Mesenchymal stem cell (in vitro differentiated cells and primary cell): ENCODE measurements around the gene KCNT1.

ENCODE experiments used
- DNase-seq: peaks from one replicate; pipeline ENCODE4 v3.0.0-alpha.2; 2013
- H2AFZ ChIP-seq: one replicate; pipeline ENCODE4 v1.6.1; 2013; ENCODE audit warnings: low read depth, mild to moderate bottlenecking, control low read depth, inconsistent platforms, low read length, moderate library complexity
- H2AK5ac ChIP-seq: 2 replicates; pipeline ENCODE4 v1.6.1; 2013; ENCODE audit warnings: low read length, moderate library complexity, mild to moderate bottlenecking, inconsistent platforms; ENCODE audit not compliant: severe bottlenecking
- H2BK120ac ChIP-seq: one replicate; pipeline ENCODE4 v1.6.1; 2013; ENCODE audit warnings: low read depth, mild to moderate bottlenecking, inconsistent platforms, low read length, moderate library complexity
- H2BK12ac ChIP-seq, 2 experiments: one replicate each; pipeline ENCODE4 v1.6.1; 2013; ENCODE audit warnings: inconsistent platforms in 2 of 2, low read length in 2 of 2, mild to moderate bottlenecking in 2 of 2, moderate library complexity in 2 of 2, control low read depth in 1 of 2
- H2BK15ac ChIP-seq: one replicate; pipeline ENCODE4 v1.6.1; 2013; ENCODE audit warnings: mild to moderate bottlenecking, low read depth, inconsistent platforms; ENCODE audit not compliant: poor library complexity, severe bottlenecking
- H2BK5ac ChIP-seq: 2 replicates; pipeline ENCODE4 v1.6.1; 2013; ENCODE audit warnings: low read depth, mild to moderate bottlenecking, low read length, control low read depth, inconsistent platforms; ENCODE audit not compliant: poor library complexity, severe bottlenecking
- H3K14ac ChIP-seq, 2 experiments: one replicate each; pipeline ENCODE4 v1.6.1; 2013; ENCODE audit warnings: inconsistent platforms in 2 of 2, low read length in 2 of 2, control low read depth in 1 of 2, mild to moderate bottlenecking in 1 of 2, moderate library complexity in 1 of 2
- H3K18ac ChIP-seq, 2 experiments: one replicate each; pipeline ENCODE4 v1.6.1; 2013; ENCODE audit warnings: inconsistent platforms in 2 of 2, low read length in 2 of 2, control low read depth in 1 of 2, low read depth in 1 of 2, mild to moderate bottlenecking in 1 of 2
- H3K23ac ChIP-seq, 2 experiments: one replicate each; pipeline ENCODE4 v1.6.1; 2013; ENCODE audit warnings: inconsistent platforms in 2 of 2, low read length in 2 of 2, mild to moderate bottlenecking in 2 of 2, moderate library complexity in 2 of 2, control low read depth in 1 of 2
- H3K27ac ChIP-seq: 2 replicates; pipeline ENCODE4 v1.5.1; 2013; ENCODE audit warnings: mild to moderate bottlenecking, moderate library complexity, low read length, control low read depth, inconsistent platforms; ENCODE audit not compliant: poor library complexity, severe bottlenecking
- H3K27me3 ChIP-seq, 2 experiments: 2 replicates each; pipeline versions ENCODE4 v1.6.1 to v1.7.0; 2013; ENCODE audit warnings: low read length in 2 of 2, mild to moderate bottlenecking in 2 of 2, moderate library complexity in 2 of 2, control low read depth in 1 of 2, inconsistent platforms in 1 of 2; ENCODE audit not compliant: control insufficient read depth in 1 of 2, insufficient read depth in 1 of 2
- H3K36me3 ChIP-seq, 2 experiments: 2 replicates each; pipeline versions ENCODE4 v1.6.1 to v1.7.0; 2013; ENCODE audit warnings: low read length in 2 of 2, control low read depth in 1 of 2, inconsistent platforms in 1 of 2, low read depth in 1 of 2, mild to moderate bottlenecking in 1 of 2; ENCODE audit not compliant: insufficient read depth in 2 of 2, control insufficient read depth in 1 of 2
- H3K4ac ChIP-seq, 2 experiments: one replicate each; pipeline ENCODE4 v1.6.1; 2013; ENCODE audit warnings: inconsistent platforms in 2 of 2, low read length in 2 of 2, mild to moderate bottlenecking in 2 of 2, moderate library complexity in 2 of 2, control low read depth in 1 of 2, low read depth in 1 of 2
- H3K4me1 ChIP-seq: 2 replicates; pipeline ENCODE4 v1.6.1; 2013; ENCODE audit warnings: low read depth, low read length, control low read depth; ENCODE audit not compliant: control insufficient read depth, insufficient read depth
- H3K4me2 ChIP-seq: 2 replicates; pipeline ENCODE4 v1.6.1; 2013; ENCODE audit warnings: low read length, mild to moderate bottlenecking, inconsistent platforms; ENCODE audit not compliant: poor library complexity, severe bottlenecking
- H3K4me3 ChIP-seq, 2 experiments: 2 replicates each; pipeline versions ENCODE4 v1.5.1 to v1.7.0; 2013; ENCODE audit warnings: low read length in 2 of 2, mild to moderate bottlenecking in 2 of 2, control low read depth in 1 of 2, low read depth in 1 of 2; ENCODE audit not compliant: insufficient read depth in 1 of 2
- H3K79me1 ChIP-seq: replicated peaks from 2 replicates; pipeline ENCODE4 v1.6.1; 2013; ENCODE audit warnings: mild to moderate bottlenecking, control low read depth, low read length, inconsistent platforms; ENCODE audit not compliant: poor library complexity, severe bottlenecking
- H3K9ac ChIP-seq: 2 replicates; pipeline ENCODE4 v1.7.0; 2013; ENCODE audit warnings: mild to moderate bottlenecking, low read length, moderate library complexity
- H3K9me3 ChIP-seq: 2 replicates; pipeline ENCODE4 v1.7.0; 2013; ENCODE audit warnings: mild to moderate bottlenecking, low read length; ENCODE audit not compliant: control insufficient read depth
- H4K8ac ChIP-seq: one replicate; pipeline ENCODE4 v1.6.1; 2013; ENCODE audit warnings: inconsistent platforms, mild to moderate bottlenecking, low read length, moderate library complexity
- H4K91ac ChIP-seq: one replicate; pipeline ENCODE4 v1.6.1; 2013; ENCODE audit warnings: mild to moderate bottlenecking, low read length, inconsistent platforms
- WGBS: methylation state at CpG from one replicate; pipeline ENCODE4 v1.1.7; 2013; ENCODE audit warnings: mixed read lengths; 5-methylcytosine and 5-hydroxymethylcytosine counted together

KCNT1 gene

DNA sequence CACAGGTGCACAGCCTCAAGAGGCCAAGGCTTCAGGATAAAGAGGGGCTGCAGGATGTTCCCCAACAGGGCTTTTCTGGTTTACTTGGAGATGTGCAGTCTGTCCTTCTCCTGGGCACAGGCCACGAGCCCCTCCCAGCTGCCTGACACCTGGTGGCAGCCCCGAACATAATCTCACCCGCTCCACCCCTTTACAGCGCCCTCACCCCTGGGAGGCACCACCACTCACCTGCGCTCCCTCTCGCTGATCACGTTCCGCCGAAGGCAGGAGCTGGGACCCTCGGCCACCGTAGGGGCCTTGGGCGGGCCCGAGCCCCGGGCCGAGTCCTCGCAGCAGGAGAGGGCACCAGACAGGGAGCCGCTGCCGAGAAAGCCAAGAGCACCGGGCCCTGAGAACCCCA is 3.2 kb upstream of the KCNT1 start:
- Histone ChIP-seq H4K8ac (no peak overlapping the region), H3K36me3 (no peaks in the 10 kb centered on the region), H2BK15ac (no peak overlapping the region), H3K27me3 (peaks cover 15 to 31% of the 10 kb centered on the region in 2 experiments), H3K79me1 (no peaks in the 10 kb centered on the region), H3K14ac (no peak overlapping the region), H2BK5ac (no peak overlapping the region), H2AK5ac (no peak overlapping the region), H3K4me2 (no peak overlapping the region), H3K23ac (no peak overlapping the region), H3K9ac (no peak overlapping the region), H3K4me3 (no peak overlapping the region), H2BK120ac (no peak overlapping the region), H2AFZ (no peak overlapping the region), H4K91ac (no peak overlapping the region), H3K4me1 (peaks cover 9% of the 10 kb centered on the region), H2BK12ac (no peak overlapping the region), H3K4ac (no peak overlapping the region), H3K27ac (no peak overlapping the region), H3K9me3 (no peaks in the 10 kb centered on the region), H3K18ac (no peak overlapping the region)
- no peak for DNase-seq
- WGBS = 67% methylated on average over 19 of the region's 19 CpGs

DNA sequence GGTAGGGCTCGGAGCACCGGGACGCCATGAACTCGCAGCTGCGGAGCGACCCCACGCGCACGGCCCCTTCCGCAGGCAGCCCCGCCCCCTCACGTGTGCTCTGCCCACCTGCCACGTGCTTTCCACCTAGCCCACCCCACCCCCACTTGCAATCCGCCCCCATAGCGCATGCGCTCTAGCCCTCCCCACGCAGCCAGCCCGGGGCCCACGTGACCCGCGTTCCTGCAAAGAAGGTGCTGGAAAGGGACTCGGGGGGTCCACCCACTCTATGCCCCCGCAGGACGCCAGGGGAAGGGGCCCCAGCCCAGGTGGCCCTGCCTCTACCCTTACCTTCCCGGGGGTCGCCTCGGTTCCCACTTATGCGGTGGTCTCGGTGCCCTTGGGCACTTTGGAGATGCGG is 2.5 kb upstream of the KCNT1 start, which contains the start of gene SOHLH1:
Gene SOHLH1, minus strand, starts transcription at position 42 of the 400 bp plus-strand sequence. Its CDS starts 14 bp downstream, at position 28.
- H3K27ac ChIP-seq = no peak within 1 kb of the TSS
- H4K8ac ChIP-seq = no peak within 1 kb of the TSS
- no peak within 1 kb of the TSS for H3K4ac ChIP-seq
- no peak within 1 kb of the TSS for H2BK5ac ChIP-seq
- peaks cover 15 to 35% of the 10 kb centered on the region in 2 experiments for H3K27me3 ChIP-seq
- no peak within 1 kb of the TSS for H3K23ac ChIP-seq
- 91% methylated on average over 30 of the region's 30 CpGs for WGBS
- H3K4me2 ChIP-seq = no peak within 1 kb of the TSS
- no peaks in the 10 kb centered on the region for H3K9me3 ChIP-seq
- no peak within 1 kb of the TSS for H3K14ac ChIP-seq
- no peak for DNase-seq
- H3K18ac ChIP-seq = no peak within 1 kb of the TSS
- H4K91ac ChIP-seq = no peak within 1 kb of the TSS
- H3K4me3 ChIP-seq = no peak within 1 kb of the TSS
- H2AFZ ChIP-seq = no peak within 1 kb of the TSS
- no peak within 1 kb of the TSS for H3K9ac ChIP-seq
- H3K79me1 ChIP-seq = no peaks in the 10 kb centered on the region
- H2AK5ac ChIP-seq = no peak within 1 kb of the TSS
- H2BK15ac ChIP-seq = no peak within 1 kb of the TSS
- peaks cover 9% of the 10 kb centered on the region for H3K4me1 ChIP-seq
- H3K36me3 ChIP-seq = no peaks in the 10 kb centered on the region
- no peak within 1 kb of the TSS for H2BK120ac ChIP-seq
- no peak within 1 kb of the TSS for H2BK12ac ChIP-seq

DNA sequence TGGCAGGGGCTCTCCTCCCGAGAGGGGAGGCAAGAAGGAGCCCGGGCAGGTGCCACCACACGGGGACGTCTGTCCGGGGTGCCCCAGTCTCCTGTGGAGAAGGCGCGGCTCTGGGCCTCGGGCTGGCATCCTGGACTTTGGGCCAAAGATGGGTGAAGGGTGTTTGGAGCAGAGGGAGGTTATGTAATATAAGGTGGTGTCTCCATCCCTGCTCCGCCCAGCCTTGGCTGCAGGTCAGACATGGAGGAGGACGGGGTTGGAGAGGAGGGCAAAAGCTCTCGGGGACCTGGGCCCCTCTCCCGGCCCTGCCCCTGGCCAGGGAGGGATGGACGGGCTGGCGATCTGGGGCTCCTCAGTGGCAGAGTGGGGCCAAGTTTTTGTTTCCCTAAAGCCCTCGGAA is 1.5 kb upstream of the KCNT1 start:
- H2AFZ ChIP-seq = no peak overlapping the region
- H3K4me1 ChIP-seq = peaks cover 9% of the 10 kb centered on the region
- H3K27me3 ChIP-seq = peaks cover 15 to 43% of the 10 kb centered on the region in 2 experiments
- 86% methylated on average over 15 of the region's 15 CpGs for WGBS
- H3K4me3 ChIP-seq = no peak overlapping the region
- H2BK12ac ChIP-seq = no peak overlapping the region
- no peak overlapping the region for H3K27ac ChIP-seq
- no peak overlapping the region for H3K23ac ChIP-seq
- H4K91ac ChIP-seq = no peak overlapping the region
- H3K36me3 ChIP-seq = no peaks in the 10 kb centered on the region
- no peak overlapping the region for H2AK5ac ChIP-seq
- no peak overlapping the region for H2BK5ac ChIP-seq
- no peak overlapping the region for H3K9ac ChIP-seq
- no peak overlapping the region for H3K18ac ChIP-seq
- no peak overlapping the region for H3K14ac ChIP-seq
- H3K4ac ChIP-seq = no peak overlapping the region
- no peaks in the 10 kb centered on the region for H3K9me3 ChIP-seq
- no peak overlapping the region for H4K8ac ChIP-seq
- H3K4me2 ChIP-seq = no peak overlapping the region
- H2BK15ac ChIP-seq = no peak overlapping the region
- no peak overlapping the region for H2BK120ac ChIP-seq
- H3K79me1 ChIP-seq = no peaks in the 10 kb centered on the region
- DNase-seq = no peak

DNA sequence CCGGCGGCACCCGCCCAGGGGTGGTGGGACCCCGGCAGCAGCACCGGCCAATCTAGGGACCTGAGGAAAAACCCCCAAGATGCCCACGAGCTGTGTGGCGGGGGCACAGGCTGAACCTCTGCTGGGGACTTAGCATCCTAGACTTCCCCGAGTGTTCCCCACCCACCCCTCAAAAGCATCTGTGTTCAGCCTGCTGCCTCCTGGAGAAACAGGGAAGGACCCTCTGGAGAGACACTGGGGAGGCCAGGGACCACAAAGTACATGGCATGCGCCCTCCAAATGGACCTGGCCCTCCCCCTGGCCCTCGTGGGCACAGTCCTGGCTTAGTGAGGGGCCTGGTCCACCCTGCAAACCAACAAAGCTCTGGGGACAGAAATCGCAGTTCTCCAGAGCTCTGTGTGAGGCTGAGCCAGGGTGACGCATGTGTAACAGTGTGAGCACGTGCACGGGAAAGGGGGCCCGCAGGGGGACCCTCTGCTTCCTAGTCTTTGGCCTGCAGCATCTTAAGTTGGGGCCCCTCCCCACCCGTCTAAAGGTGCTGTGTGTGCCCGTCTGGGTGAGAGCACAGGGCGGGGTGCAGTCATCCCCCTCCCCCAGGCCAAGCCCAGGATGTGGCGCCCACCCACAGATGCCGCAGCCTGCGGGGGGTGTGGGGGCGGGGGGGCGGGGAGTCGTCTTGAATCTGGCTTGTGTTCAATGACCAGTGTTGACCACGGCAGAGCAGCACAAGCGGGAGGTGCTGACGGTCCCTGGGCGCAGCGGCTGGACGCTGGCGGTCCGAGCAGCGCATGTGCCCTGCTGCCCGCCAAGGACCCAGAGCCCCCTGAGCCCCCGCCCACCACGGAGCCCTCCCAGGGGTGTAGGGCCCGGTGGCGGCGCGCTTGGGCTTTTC is 672 bp upstream of the KCNT1 start:
- Histone ChIP-seq H2BK120ac (no peak overlapping the region), H3K9me3 (no peaks in the 10 kb centered on the region), H4K91ac (no peak overlapping the region), H3K79me1 (no peaks in the 10 kb centered on the region), H3K18ac (no peak overlapping the region), H3K4me3 (peak overlapping the region in 1 of 2 experiments; percentile 4), H3K4me2 (peak overlapping the region; percentile 59), H3K36me3 (no peaks in the 10 kb centered on the region), H3K27ac (no peak overlapping the region), H2BK5ac (no peak overlapping the region), H2BK12ac (no peak overlapping the region), H3K23ac (no peak overlapping the region), H3K27me3 (peaks cover 15 to 44% of the 10 kb centered on the region in 2 experiments), H3K4me1 (peaks cover 9% of the 10 kb centered on the region), H3K4ac (no peak overlapping the region), H2AK5ac (no peak overlapping the region), H3K14ac (no peak overlapping the region), H2BK15ac (no peak overlapping the region), H2AFZ (peak overlapping the region; percentile 65), H3K9ac (no peak overlapping the region), H4K8ac (no peak overlapping the region)
- DNase-seq = no peak
- WGBS = 37% methylated on average over 37 of the region's 40 CpGs
